ENCODE results near the gene LILRB1.

- no peak for TF ChIP-seq CTCF (conservative IDR thresholded peaks at IDR 0.05)
- no peak for TF ChIP-seq ZFX (IDR thresholded peaks at IDR 0.05)
These were observed 17.9 kb upstream of the LILRB1 start for GRCh38 chr19:54612428-54612827.

Data from C4-2B (cell line).